GM19467 (cell line): ENCODE measurements around the gene MSI2.

Experiments used
- ATAC-seq: cut with Tn5 transposase; IDR thresholded peaks from one replicate; pipeline ENCODE4 v1.9.1; 2021; ENCODE audit warnings: mild to moderate bottlenecking, moderate library complexity; ENCODE audit not compliant: unreplicated experiment

Gene MSI2

GRCh38 chr17:57601143-57601735 is 344.9 kb downstream of the MSI2 start:
- ATAC-seq: no peak

- ATAC-seq: no peak
These were observed 346.6 kb downstream of the MSI2 start for GRCh38 chr17:57602896-57603295.

GRCh38 chr17:57603546-57603945 is 347.2 kb downstream of the MSI2 start:
- ATAC-seq: no peak

- ATAC-seq: no peak
These were observed 347.7 kb downstream of the MSI2 start for GRCh38 chr17:57603978-57604377.

GRCh38 chr17:57604771-57605674 is 348.7 kb downstream of the MSI2 start:
- ATAC-seq: peak; percentile 56

GRCh38 chr17:57605675-57606105 is 349.4 kb downstream of the MSI2 start:
- ATAC-seq: peak; percentile 14

GRCh38 chr17:57606111-57606875 is 350.0 kb downstream of the MSI2 start:
- ATAC-seq: no peak

GRCh38 chr17:57607553-57608120 is 351.3 kb downstream of the MSI2 start:
- ATAC-seq: no peak

GRCh38 chr17:57608369-57609124 is 352.2 kb downstream of the MSI2 start:
- ATAC-seq: no peak

- ATAC-seq: no peak
These were observed 353.0 kb downstream of the MSI2 start for GRCh38 chr17:57609125-57609877.

- no peak for ATAC-seq
These were observed 353.6 kb downstream of the MSI2 start for GRCh38 chr17:57609878-57610270.

GRCh38 chr17:57612202-57613071 is 356.1 kb downstream of the MSI2 start:
- ATAC-seq: no peak

- ATAC-seq: no peak
These were observed 358.4 kb downstream of the MSI2 start for GRCh38 chr17:57614742-57615141.

GRCh38 chr17:57615836-57616757 is 359.8 kb downstream of the MSI2 start:
- ATAC-seq: no peak

- no peak for ATAC-seq
These were observed 360.9 kb downstream of the MSI2 start for GRCh38 chr17:57617218-57617617.

GRCh38 chr17:57619061-57619937 is 363.0 kb downstream of the MSI2 start:
- no peak for ATAC-seq

GRCh38 chr17:57620576-57620975 is 364.3 kb downstream of the MSI2 start:
- no peak for ATAC-seq
